KOPT-K1 (cell line): ENCODE measurements around the gene CST1.
"Not testable (repeated sequence)": the region's sequence is repeated elsewhere in the genome, so short reads cannot be mapped to it uniquely, and the experiment has no call there.

Experiments used
- H3K27ac ChIP-seq: fragments of 200-600 bp; sonication (generic); 2 replicates; pipeline ENCODE4 v1.5.1; 2016; ENCODE audit warnings: antibody characterized with exemption, mild to moderate bottlenecking, low read depth, low read length; ENCODE audit not compliant: poor library complexity, severe bottlenecking
- H3K36me3 ChIP-seq: fragments of 200-600 bp; sonication (generic); 2 replicates; pipeline ENCODE4 v1.5.1; 2017; ENCODE audit warnings: antibody characterized with exemption, mild to moderate bottlenecking, low read length, moderate library complexity; ENCODE audit not compliant: insufficient read depth
- H3K9me3 ChIP-seq: fragments of 200-600 bp; sonication (generic); 2 replicates; pipeline ENCODE4 v1.5.1; 2017; ENCODE audit warnings: antibody characterized with exemption, low read length, mild to moderate bottlenecking; ENCODE audit not compliant: insufficient read depth, poor library complexity, severe bottlenecking

Gene CST1

DNA sequence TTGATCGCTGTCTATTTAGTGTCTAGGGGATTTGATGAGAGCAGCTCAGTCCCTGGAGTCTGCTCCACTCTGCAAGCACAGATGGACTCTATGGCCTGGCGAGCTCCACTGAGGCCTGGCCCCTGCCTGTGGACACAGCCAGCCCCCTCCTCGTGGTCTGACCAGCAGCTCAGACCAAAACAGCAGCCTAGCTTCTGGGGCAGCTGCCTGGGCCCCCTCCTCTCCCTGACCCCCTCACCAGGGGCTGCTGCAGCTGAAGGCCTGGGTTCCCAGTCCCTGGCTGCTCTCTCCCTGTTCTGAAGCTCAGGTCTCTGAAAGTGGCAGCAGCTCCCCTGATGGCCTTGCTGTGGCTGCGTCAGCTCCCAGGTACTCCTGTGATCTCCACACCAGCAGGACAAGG lies 3.6 kb downstream of the CST1 start:
- H3K36me3 ChIP-seq, H3K9me3 ChIP-seq, H3K27ac ChIP-seq: not testable (repeated sequence)

DNA sequence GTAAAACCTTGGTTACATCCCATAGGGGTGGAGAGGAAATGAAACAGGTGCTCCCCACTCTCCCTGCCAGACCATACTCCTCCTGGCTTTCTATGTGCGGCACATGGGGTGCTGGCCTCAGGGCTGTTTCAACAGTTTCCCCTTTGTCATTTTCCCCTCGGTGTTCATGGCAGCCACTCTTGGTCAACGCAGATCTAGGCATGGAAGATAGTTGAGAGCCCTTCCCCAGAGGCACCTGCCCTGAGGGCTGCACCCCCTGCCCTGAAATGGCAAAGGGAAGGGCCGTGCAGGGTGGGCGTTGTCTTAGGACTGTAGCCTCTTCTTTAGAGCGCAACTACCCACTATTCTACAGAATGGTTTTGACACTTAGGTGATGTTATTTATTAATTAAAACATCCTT lies 4.4 kb downstream of the CST1 start:
- no peaks in the 10 kb centered on the region for H3K9me3 ChIP-seq
- no peaks in the 10 kb centered on the region for H3K36me3 ChIP-seq
- no peak overlapping the region for H3K27ac ChIP-seq

DNA sequence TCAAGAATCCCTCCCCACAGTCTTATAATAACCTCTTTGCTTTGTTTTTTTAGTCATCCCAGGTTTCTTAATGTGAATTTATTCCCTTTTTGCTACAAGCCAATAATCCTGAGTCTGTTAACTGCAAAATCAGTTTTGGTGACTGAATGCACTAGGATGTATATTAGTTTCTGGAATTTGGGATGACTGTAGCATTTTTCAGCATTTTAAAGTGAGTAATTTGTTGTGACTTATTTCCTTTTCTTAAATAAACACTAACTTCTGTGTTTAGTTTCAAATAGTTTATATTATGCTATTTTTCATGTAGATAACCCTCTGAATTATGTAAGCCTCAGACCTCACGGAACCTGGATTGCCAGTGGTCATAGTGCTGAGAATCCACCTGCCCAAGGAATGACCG lies 5.5 kb downstream of the CST1 start:
- Histone ChIP-seq H3K36me3 (no peaks in the 10 kb centered on the region), H3K27ac (no peak overlapping the region), H3K9me3 (no peaks in the 10 kb centered on the region)

DNA sequence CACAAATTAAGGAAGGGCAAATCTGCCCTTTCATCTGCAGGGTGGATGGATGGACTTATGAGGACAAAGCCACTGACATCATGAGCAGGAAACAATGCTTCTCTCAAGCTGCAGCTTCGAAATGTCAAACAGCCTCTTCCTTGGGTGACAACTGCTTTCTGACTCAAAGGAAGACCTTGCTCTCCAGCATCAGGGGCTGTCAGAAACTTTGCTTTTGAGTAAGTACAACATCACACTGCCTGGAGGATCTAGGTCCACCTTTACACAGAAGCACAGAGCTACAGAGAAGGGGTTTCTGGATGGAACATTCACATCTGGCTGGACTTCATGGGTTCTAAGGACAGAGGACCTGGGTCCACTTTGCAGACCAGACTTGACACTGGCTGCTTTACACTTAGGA lies 5.9 kb downstream of the CST1 start:
- H3K27ac ChIP-seq = no peak overlapping the region
- H3K36me3 ChIP-seq = no peaks in the 10 kb centered on the region
- no peaks in the 10 kb centered on the region for H3K9me3 ChIP-seq

DNA sequence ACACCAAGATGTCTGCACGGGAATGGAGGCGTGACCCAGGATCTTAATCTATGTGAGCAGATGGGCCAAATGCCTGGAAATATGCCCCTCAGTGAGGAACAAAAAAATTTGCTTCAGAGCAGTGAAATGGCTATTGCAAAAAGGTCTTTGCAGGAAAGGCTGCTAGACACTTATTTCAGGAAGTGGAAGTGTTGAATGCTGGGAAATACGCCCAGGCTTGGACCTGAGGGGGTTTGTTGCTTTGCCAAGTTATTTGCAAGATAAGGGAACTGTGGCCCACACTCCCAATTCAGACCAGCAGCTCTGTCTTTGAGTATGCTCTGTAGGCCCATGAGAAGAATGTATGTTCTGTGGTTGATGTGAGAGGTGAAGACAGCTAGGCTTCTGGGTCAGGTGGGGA lies 15.3 kb downstream of the CST1 start:
- not testable (repeated sequence) for H3K27ac ChIP-seq, H3K9me3 ChIP-seq, H3K36me3 ChIP-seq

DNA sequence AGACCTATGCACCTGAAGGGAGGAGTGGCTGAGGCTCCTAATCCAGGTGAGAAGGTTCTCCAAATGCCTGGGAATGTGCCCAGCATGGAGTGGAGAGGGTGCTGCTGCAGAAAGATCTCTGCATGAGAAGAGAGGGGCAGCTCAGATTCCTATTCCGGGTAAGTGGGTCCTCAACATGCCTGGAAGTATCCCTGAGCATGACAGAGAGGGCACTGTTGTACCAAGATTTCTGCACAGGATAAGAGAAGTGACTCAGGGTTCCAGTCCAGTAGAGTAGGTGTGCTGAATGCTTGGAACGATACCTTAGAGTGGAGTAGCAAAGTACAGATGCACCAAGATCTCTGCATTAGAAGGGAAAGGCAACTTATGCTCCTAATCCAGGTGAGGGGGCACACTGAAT lies 15.8 kb downstream of the CST1 start:
- not testable (repeated sequence) for H3K36me3 ChIP-seq, H3K27ac ChIP-seq, H3K9me3 ChIP-seq

DNA sequence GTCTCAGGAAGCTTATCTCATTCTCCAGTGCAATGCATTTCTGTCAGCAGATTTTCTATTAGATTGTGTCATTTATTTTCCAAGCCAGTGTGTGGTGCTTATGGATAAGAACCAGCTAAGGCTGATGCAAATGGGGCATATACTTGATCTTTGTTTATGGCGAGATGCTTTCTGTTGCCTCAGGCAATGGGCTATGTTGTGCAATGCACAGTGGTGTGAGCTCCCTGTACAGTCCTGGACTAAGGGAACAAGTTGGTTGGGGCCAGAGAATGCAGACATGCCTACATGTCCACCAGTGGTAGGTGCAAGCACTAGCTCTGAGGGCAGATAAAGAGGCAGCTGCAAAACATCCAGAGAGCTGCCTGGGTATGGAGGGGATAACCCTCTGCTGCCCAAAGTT lies 16.3 kb downstream of the CST1 start:
- H3K9me3 ChIP-seq, H3K36me3 ChIP-seq, H3K27ac ChIP-seq: not testable (repeated sequence)

DNA sequence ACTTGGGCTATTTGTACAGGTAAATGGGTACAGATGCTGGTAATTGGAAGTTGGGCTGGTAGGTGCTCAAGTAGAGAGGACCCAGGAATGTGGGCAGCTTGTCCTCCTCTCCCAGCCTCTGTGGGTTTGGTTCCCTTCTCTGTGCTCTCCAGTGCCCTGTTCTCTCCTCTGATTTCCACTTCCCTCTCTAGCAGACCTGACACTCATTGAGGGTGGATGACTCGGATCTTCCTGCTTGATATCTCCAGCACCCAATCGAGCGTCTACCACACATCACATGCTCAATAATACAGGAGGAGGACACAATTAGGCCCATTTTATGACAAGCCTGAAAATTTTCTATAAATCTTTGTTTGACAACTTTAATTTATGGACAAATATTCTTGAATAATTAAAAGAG lies 23.7 kb downstream of the CST1 start:
- H3K9me3 ChIP-seq = no peaks in the 10 kb centered on the region
- no peak overlapping the region for H3K27ac ChIP-seq
- H3K36me3 ChIP-seq = no peaks in the 10 kb centered on the region

DNA sequence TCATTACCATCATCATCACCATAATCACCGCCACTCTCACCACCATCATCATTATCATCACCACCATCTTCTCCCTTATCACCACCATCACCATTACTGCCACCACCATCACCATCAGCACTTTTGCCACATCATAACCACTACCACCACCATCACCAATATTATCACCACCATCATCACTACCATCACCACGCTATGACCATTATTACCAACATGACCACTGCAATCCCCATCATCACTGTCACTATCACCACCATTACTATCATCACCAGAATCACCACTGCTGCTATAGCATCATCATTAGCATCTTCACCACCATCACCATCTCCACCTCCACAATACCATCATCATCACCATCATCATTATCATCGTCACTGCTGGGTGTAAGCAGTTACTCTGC lies 25.6 kb downstream of the CST1 start:
- Histone ChIP-seq H3K9me3 (no peaks in the 10 kb centered on the region), H3K27ac (no peak overlapping the region), H3K36me3 (no peaks in the 10 kb centered on the region)

DNA sequence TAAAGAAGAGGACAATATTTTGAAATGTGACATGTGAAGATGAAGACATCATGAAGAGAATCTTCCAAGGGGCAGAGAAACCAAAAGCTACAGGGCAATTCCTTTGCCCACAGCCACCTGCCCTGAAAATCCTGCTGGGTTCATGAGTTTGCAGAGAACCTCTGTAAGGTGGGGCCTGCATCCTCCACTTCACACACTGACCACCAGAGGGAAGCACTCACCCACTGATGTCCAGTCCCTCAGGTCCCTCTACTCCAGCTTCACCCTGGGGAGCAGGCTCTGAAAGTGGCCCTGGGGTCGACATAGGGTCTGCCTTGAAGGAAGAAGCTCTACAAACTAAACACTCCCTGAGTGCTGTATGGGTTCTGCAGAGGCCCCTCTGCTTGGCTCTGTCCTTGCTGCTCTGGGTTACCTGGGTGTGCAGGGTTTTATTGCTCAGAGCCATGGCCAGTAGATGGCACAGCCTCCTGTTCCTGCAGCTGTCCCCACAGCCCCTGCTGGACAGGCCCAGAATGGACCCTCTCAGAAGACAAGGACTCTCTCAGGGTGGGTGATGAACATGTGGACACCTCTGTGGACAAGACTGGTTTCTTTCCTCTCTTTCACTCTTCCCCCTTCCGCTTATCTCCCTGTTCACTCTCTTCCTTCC lies 27.0 kb downstream of the CST1 start:
- not testable (repeated sequence) for H3K9me3 ChIP-seq, H3K27ac ChIP-seq, H3K36me3 ChIP-seq

DNA sequence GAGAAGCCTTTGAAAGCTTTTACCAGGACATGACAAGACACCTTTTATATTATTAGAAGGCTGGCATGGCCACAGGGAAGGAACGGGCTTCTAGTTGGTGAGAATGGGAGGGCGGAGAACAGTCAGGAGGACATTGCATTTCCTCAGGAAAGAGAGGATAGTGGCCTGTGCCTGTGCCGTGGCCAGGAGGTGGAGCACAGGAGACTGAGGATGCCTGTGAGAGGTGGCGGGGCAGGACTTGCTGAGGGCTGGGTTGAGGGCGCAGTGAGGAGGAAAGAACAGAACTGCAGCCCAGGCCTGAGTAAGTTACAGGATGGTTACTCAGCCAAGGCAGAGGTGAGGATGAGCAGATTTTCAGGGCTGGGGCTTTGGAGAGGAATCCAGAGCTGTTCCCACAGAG lies 27.9 kb downstream of the CST1 start:
- H3K36me3 ChIP-seq, H3K27ac ChIP-seq, H3K9me3 ChIP-seq: not testable (repeated sequence)

DNA sequence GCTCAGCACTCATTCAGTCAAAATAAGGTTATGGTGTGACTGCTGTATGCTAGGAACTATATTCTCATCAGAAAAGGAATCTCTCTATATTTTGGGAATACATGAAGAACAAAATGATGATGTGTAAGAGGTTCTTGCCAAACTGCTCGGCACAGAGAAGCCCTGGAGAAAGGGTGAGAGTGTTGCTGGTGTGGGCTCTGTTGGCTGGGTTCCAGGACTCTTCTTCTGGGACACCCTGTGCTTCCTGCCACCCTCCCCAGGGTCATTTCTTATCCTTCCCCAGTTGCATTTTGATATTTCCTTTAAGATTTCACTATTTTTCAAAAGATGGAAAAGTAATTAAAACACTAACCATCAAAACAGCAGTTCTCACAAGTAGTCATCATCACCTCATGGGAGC lies 28.8 kb downstream of the CST1 start:
- Histone ChIP-seq H3K9me3 (no peaks in the 10 kb centered on the region), H3K36me3 (no peaks in the 10 kb centered on the region), H3K27ac (no peak overlapping the region)

DNA sequence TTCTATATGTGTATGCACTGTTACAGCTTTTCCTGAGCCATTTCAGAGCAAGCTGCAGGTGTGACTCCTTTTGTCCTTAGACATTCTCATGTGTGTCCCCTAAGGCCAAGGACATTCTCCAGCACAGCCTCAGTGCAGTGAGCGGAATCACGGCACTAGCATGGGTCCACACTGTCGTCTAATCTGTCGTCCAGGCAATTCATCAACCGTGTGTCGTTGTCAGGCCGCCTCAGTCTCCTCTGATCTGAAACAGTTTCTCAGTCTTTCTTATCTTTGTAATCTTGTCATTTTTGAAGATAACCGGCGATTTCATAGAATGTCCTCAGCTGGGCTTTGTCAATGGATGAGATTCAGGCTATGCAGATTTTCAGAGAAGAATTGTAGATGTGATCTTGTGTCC lies 31.4 kb downstream of the CST1 start:
- not testable (repeated sequence) for H3K27ac ChIP-seq, H3K36me3 ChIP-seq, H3K9me3 ChIP-seq

DNA sequence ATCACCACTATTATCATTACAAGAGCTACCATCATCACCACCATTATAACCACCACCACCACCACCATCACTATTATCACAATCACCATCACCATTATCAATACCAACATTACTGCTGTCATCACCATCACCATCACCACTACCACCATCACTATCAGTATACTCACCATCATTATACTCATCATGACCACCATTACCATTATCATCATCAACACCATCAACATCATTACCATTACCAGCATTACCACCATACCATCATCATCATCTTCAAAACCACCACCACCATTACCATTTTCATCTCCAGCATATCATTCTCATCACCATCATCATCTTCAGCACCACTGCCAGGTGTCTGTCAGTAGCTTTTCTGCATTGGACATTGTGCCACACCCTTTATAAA lies 39.0 kb downstream of the CST1 start:
- not testable (repeated sequence) for H3K9me3 ChIP-seq, H3K27ac ChIP-seq, H3K36me3 ChIP-seq

DNA sequence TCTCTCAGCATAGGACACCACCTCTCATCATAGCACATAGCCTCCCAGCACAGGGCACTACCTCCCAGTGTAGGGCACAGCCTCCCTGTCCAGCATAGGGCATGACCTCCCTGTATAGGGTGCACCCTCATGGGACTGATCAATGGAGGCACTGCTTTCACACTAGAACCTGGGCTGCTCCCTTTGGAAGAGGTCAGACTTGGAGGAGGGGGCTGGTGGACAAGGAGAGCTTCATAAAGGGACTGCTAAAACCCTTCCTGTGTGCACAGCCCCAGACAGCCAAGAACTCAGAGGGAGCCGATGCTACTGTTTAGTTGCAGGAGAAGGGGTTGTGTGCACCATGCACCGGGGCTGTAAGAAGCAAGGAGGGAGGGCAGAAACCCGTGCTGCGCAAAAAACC lies 40.0 kb downstream of the CST1 start:
- Histone ChIP-seq H3K36me3 (no peaks in the 10 kb centered on the region), H3K9me3 (no peaks in the 10 kb centered on the region), H3K27ac (no peak overlapping the region)

DNA sequence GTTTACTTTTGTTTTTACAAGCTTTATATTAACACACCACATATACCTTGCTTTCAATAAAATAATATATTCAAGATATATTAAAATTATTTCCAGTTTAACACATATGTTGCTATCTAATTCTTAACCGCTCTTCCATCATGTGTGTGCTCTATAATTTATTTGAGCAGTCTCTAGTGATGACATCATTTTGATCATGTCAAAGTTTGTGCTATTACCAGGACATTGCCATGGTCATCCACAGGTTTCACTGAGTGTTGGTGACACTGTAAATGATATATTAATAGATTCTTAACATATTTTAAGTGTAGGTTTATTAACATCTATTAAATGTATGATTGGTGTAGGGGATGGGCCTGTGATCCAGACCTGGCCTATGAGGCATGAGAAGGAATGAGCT lies 44.8 kb downstream of the CST1 start:
- Histone ChIP-seq H3K27ac (no peak overlapping the region), H3K36me3 (no peaks in the 10 kb centered on the region), H3K9me3 (no peaks in the 10 kb centered on the region)

DNA sequence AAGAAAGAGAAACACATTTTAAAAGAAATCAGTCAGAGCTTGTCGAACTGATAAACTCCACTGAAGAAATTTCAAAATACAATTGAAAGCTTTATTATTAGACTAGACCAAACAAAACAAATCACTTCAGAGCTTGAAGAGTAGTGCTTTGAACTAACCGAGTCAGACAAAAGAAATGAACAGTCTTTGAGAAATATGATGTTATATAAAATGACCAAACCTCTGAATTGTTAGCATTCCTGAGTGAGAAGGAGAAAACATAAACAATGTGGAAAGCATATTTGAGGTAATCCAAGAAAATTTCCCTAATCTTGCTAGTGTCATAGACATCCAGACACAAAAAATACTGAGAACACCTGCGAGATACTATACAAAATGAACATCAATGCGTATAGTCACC lies 48.7 kb downstream of the CST1 start:
- Histone ChIP-seq H3K9me3 (no peaks in the 10 kb centered on the region), H3K27ac (no peak overlapping the region), H3K36me3 (no peaks in the 10 kb centered on the region)
